IMR-90 (cell line): Measurements from ENCODE around the gene ZNF337. TPM values are rescaled to one million over a fixed set of nuclear protein-coding genes. Genes with fewer than 3 reads are reported as not detected.

Experiments
- ATAC-seq: fragments of 200-7000 bp; cut with Tn5 transposase; 2 replicates; pipeline ENCODE4 v1.9.1; 2020; ENCODE audit warnings: low read depth, mild to moderate bottlenecking, moderate library complexity
- BruUV-seq: library from RNA; stranded (reverse); fragments of 400-500 nt; replicated peaks from 2 replicates; lab custom pipeline; 2021; lab: Mats Ljungman, UMichigan
- CTCF ChIA-PET: fragments of 300-600 bp; formaldehyde crosslinking; extraction: SDS; loops from one replicate; lab custom pipeline; 2021; ENCODE audit warnings: antibody characterized with exemption; lab: Yijun Ruan, JAX
- POLR2A ChIA-PET: fragments of 300-600 bp; sonication (Branson Sonifier 250); formaldehyde crosslinking; loops from one replicate; lab custom pipeline; 2022; ENCODE audit warnings: antibody characterized with exemption; ENCODE audit not compliant: unreplicated experiment; lab: Charles Lee
- DNase-seq: peaks from one replicate; pipeline ENCODE4 v3.0.0; 2013
- H2AFZ ChIP-seq: replicated peaks from 2 replicates; pipeline ENCODE3; 2013; ENCODE audit warnings: low read length, mild to moderate bottlenecking; ENCODE audit not compliant: poor library complexity
- H2AK5ac ChIP-seq: 2 replicates; pipeline ENCODE4 v1.6.1; 2013; ENCODE audit warnings: low read depth, low read length, inconsistent platforms
- H2AK9ac ChIP-seq: replicated peaks from 2 replicates; pipeline ENCODE3; 2013; ENCODE audit warnings: mild to moderate bottlenecking, low read depth, low read length, moderate library complexity; ENCODE audit not compliant: poor library complexity
- H2BK120ac ChIP-seq: 2 replicates; pipeline ENCODE4 v1.6.1; 2013; ENCODE audit warnings: low read depth, low read length, inconsistent platforms
- H2BK15ac ChIP-seq: 3 replicates; pipeline ENCODE4 v1.6.1; 2013; ENCODE audit warnings: low read depth, low read length, inconsistent platforms
- H2BK20ac ChIP-seq: 2 replicates; pipeline ENCODE4 v1.6.1; 2013; ENCODE audit warnings: low read depth, mild to moderate bottlenecking, inconsistent platforms, low read length, moderate library complexity
- H2BK5ac ChIP-seq: 2 replicates; pipeline ENCODE4 v1.6.1; 2013; ENCODE audit warnings: mild to moderate bottlenecking, low read depth, low read length, inconsistent platforms; ENCODE audit not compliant: poor library complexity, severe bottlenecking
- H3K14ac ChIP-seq: replicated peaks from 2 replicates; pipeline ENCODE4 v1.6.1; 2013; ENCODE audit warnings: low read depth, low read length, inconsistent platforms
- H3K18ac ChIP-seq: 2 replicates; pipeline ENCODE4 v1.6.1; 2013; ENCODE audit warnings: low read depth, low read length, control low read depth
- H3K23ac ChIP-seq: 2 replicates; pipeline ENCODE4 v1.6.1; 2013; ENCODE audit warnings: low read depth, low read length, inconsistent platforms
- H3K27ac ChIP-seq: 2 replicates; pipeline ENCODE4 v1.5.1; 2013; ENCODE audit warnings: mild to moderate bottlenecking, control low read depth, low read length; ENCODE audit not compliant: insufficient read depth
- H3K27me3 ChIP-seq: 2 replicates; pipeline ENCODE4 v1.6.1; 2013; ENCODE audit warnings: low read length; ENCODE audit not compliant: control insufficient read depth, insufficient read depth
- H3K36me3 ChIP-seq: 2 replicates; pipeline ENCODE4 v1.6.1; 2013; ENCODE audit warnings: low read length, mixed read lengths; ENCODE audit not compliant: control insufficient read depth, insufficient read depth
- H3K4ac ChIP-seq: 2 replicates; pipeline ENCODE4 v1.6.1; 2013; ENCODE audit warnings: low read depth, low read length, inconsistent platforms
- H3K4me1 ChIP-seq: 2 replicates; pipeline ENCODE4 v1.6.1; 2013; ENCODE audit warnings: low read length, mixed read lengths; ENCODE audit not compliant: control insufficient read depth, insufficient read depth
- H3K4me2 ChIP-seq: 2 replicates; pipeline ENCODE4 v1.6.1; 2013; ENCODE audit warnings: low read depth, mild to moderate bottlenecking, control low read depth, low read length, moderate library complexity
- H3K4me3 ChIP-seq: 2 replicates; pipeline ENCODE4 v1.5.1; 2013; ENCODE audit warnings: low read depth, mild to moderate bottlenecking, control low read depth, low read length, moderate library complexity; ENCODE audit not compliant: insufficient read depth
- H3K56ac ChIP-seq: 2 replicates; pipeline ENCODE4 v1.6.1; 2013; ENCODE audit warnings: low read length, inconsistent platforms; ENCODE audit not compliant: insufficient read depth; ENCODE audit errors: extremely low read depth
- H3K79me1 ChIP-seq, 2 experiments: 2 replicates each; pipeline ENCODE4 v1.6.1; 2013; ENCODE audit warnings: low read length in 2 of 2, inconsistent platforms in 1 of 2, low read depth in 1 of 2
- H3K9ac ChIP-seq: 2 replicates; pipeline ENCODE4 v1.6.1; 2013; ENCODE audit warnings: low read depth, low read length, control low read depth
- H3K9me1 ChIP-seq: 2 replicates; pipeline ENCODE4 v1.6.1; 2013; ENCODE audit warnings: low read length, inconsistent platforms; ENCODE audit not compliant: insufficient read depth
- H3K9me3 ChIP-seq: 2 replicates; pipeline ENCODE4 v1.6.1; 2013; ENCODE audit warnings: low read length; ENCODE audit not compliant: control insufficient read depth, insufficient read depth
- H4K20me1 ChIP-seq: 2 replicates; pipeline ENCODE4 v1.6.1; 2013; ENCODE audit warnings: low read length, inconsistent platforms; ENCODE audit not compliant: insufficient read depth
- H4K5ac ChIP-seq: 2 replicates; pipeline ENCODE4 v1.6.1; 2013; ENCODE audit warnings: mild to moderate bottlenecking, low read depth, low read length, control low read depth
- H4K8ac ChIP-seq, 2 experiments: 2 replicates each; pipeline ENCODE4 v1.6.1; 2013; ENCODE audit warnings: low read depth in 2 of 2, low read length in 2 of 2, control low read depth in 1 of 2, inconsistent platforms in 1 of 2
- H4K91ac ChIP-seq: 2 replicates; pipeline ENCODE4 v1.6.1; 2013; ENCODE audit warnings: low read depth, low read length, inconsistent platforms; ENCODE audit not compliant: insufficient read depth
- BHLHE40 ChIP-seq: fragments of 150-350 bp; IDR thresholded peaks from 2 replicates; pipeline ENCODE4 v1.6.1; 2016; ENCODE audit warnings: mild to moderate bottlenecking, low read depth, low read length
- CEBPB ChIP-seq: IDR thresholded peaks from 2 replicates; pipeline ENCODE4 v1.6.1; 2012; ENCODE audit warnings: low read depth, low read length, improper control_type of control experiment
- CHD1 ChIP-seq: IDR thresholded peaks from 2 replicates; pipeline ENCODE4 v1.6.1; 2012; ENCODE audit warnings: low read depth, low read length, improper control_type of control experiment
- MAZ ChIP-seq: IDR thresholded peaks from 2 replicates; pipeline ENCODE4 v1.6.1; 2012; ENCODE audit warnings: low read depth, mild to moderate bottlenecking, low read length, improper control_type of control experiment, moderate library complexity, borderline replicate concordance
- MXI1 ChIP-seq: IDR thresholded peaks from 2 replicates; pipeline ENCODE4 v1.6.1; 2012; ENCODE audit warnings: low read depth, mild to moderate bottlenecking, low read length, moderate library complexity, borderline replicate concordance
- NFE2L2 ChIP-seq: fragments of 150-350 bp; IDR thresholded peaks from 2 replicates; pipeline ENCODE4 v1.6.1; 2016; ENCODE audit warnings: low read depth, mild to moderate bottlenecking, low read length
- POLR2A ChIP-seq: IDR thresholded peaks from 2 replicates; pipeline ENCODE4 v1.6.1; 2012; ENCODE audit warnings: mild to moderate bottlenecking, low read depth, low read length
- RCOR1 ChIP-seq: IDR thresholded peaks from 2 replicates; pipeline ENCODE4 v1.6.1; 2012; ENCODE audit warnings: mild to moderate bottlenecking, low read length, improper control_type of control experiment; ENCODE audit not compliant: insufficient replicate concordance
- RFX5 ChIP-seq: IDR thresholded peaks from 2 replicates; pipeline ENCODE4 v1.8.0; 2012; ENCODE audit warnings: low read depth, mild to moderate bottlenecking, low read length, moderate library complexity
- SMC3 ChIP-seq: fragments of 150-350 bp; IDR thresholded peaks from 2 replicates; pipeline ENCODE4 v1.6.1; 2016; ENCODE audit warnings: low read depth, mild to moderate bottlenecking, antibody characterized with exemption, low read length, moderate library complexity
- WGBS, 2 experiments: methylation state at CpG; one replicate each; pipeline versions ENCODE4 v1.1.5 to v1.1.7; 2013; ENCODE audit warnings: missing lambda C conversion rate in 2 of 2; ENCODE audit not compliant: insufficient read length in 1 of 2; ENCODE audit errors: extremely low coverage in 2 of 2; 5-methylcytosine and 5-hydroxymethylcytosine counted together
- dilution Hi-C: fragments of 300-500 bp; cut with HindIII; formaldehyde crosslinking; loops from one replicate; pipeline ENCODE4 v1.14.3; 2018; ENCODE audit warnings: low sequenced_read_pairs; ENCODE audit not compliant: unreplicated experiment
- in situ Hi-C: fragments of 300-500 bp; cut with MboI; formaldehyde crosslinking; loops from 3 replicates; pipeline ENCODE4 v1.14.3; 2019; ENCODE audit warnings: low sequenced_read_pairs, inconsistent platforms, mixed read lengths
- intact Hi-C: fragments of 100-400 bp; cut with micrococcal nuclease; formaldehyde crosslinking; loops from 2 replicates; pipeline ENCODE4 v1.10.0; 2022
- polyA plus RNA-seq, 3 experiments: library from polyadenylated mRNA; depleted of rRNA; stranded (reverse); fragments of >200 nt; gene quantifications; 2 replicates each; pipeline ENCODE4 v1.2.3, GENCODE V29; 2012; ENCODE audit warnings: low replicate concordance in 1 of 3
- total RNA-seq: library from RNA; depleted of rRNA; stranded (reverse); fragments of >200 nt; gene quantifications from 2 replicates; pipeline ENCODE4 v1.2.3, GENCODE V29; 2012
- TF ChIP-seq, protein P1 (sequence below): fragments of 150-350 bp; IDR thresholded peaks from 2 replicates; pipeline ENCODE4 v1.6.1; 2017; ENCODE audit warnings: mild to moderate bottlenecking, antibody characterized with exemption, low read length, low read depth
- TF ChIP-seq, protein P2 (sequence below): fragments of 150-350 bp; IDR thresholded peaks from 2 replicates; pipeline ENCODE4 v1.6.1; 2016; ENCODE audit warnings: low read depth, mild to moderate bottlenecking, low read length, moderate library complexity, borderline replicate concordance

The ZNF337 gene
- total and polyA plus RNA-seq, 2 of the 4 experiments (the other 2 are of a cell fraction), result 10.4 to 16.5 TPM

DNA sequence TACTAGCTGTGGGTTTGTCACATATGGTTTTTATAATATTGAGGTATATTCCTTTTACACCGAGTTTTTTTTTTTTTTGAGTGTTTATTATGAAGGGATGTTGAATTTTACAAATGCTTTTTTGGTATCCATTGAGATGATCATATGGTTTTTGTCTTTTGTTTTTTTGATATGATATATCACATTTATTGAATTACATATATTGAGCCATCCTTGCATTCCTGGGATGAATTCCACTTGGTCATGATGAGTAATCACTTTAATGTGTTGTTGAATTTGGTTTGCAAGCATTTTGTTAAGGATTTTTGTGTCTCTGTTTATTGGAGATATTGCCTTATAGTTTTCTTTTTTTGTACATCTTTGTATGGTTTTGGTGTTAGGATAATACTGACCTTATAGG is 3.3 kb upstream of the ZNF337 start:
- Histone ChIP-seq H2BK120ac (no peak overlapping the region), H3K4me1 (peaks cover 5% of the 10 kb centered on the region), H2BK5ac (no peak overlapping the region), H2BK15ac (no peak overlapping the region), H3K79me1 (peaks cover 9 to 13% of the 10 kb centered on the region in 2 experiments), H3K18ac (no peak overlapping the region), H2BK20ac (no peak overlapping the region), H2AFZ (no peak overlapping the region), H4K8ac (no peak overlapping the region), H3K27me3 (no peaks in the 10 kb centered on the region), H3K4me2 (no peak overlapping the region), H2AK9ac (no peak overlapping the region), H4K91ac (no peak overlapping the region), H3K14ac (no peak overlapping the region), H3K9ac (no peak overlapping the region), H3K4ac (no peak overlapping the region), H3K27ac (no peak overlapping the region), H3K23ac (no peak overlapping the region), H3K4me3 (no peak overlapping the region), H4K20me1 (no peaks in the 10 kb centered on the region), H3K9me1 (0 out of 2 replicates have a peak, but pooled peaks cover 3% of the 10 kb centered on the region), H3K56ac (no peak overlapping the region), H4K5ac (no peak overlapping the region), H3K36me3 (no peaks in the 10 kb centered on the region), H2AK5ac (no peak overlapping the region), H3K9me3 (no peaks in the 10 kb centered on the region)
- dilution Hi-C loops (no loop called here), intact Hi-C loops (no loop called here), in situ Hi-C loops (loop anchor here (25.0 kb wide), 3 partner anchors 287 to 713 kb away; partner anchors contain the start of gene APMAP)
- ChIA-PET POLR2A (no interaction called here), CTCF (no interaction called here)
- DNase-seq (no peak), ATAC-seq (no peak)
- TF ChIP-seq NFE2L2 (no peak), SMC3 (no peak), BHLHE40 (no peak), RCOR1 (no peak), CEBPB (no peak), RFX5 (no peak), POLR2A (no peak), MXI1 (no peak), MAZ (no peak), CHD1 (no peak)
- TF ChIP-seq, protein P1, sequence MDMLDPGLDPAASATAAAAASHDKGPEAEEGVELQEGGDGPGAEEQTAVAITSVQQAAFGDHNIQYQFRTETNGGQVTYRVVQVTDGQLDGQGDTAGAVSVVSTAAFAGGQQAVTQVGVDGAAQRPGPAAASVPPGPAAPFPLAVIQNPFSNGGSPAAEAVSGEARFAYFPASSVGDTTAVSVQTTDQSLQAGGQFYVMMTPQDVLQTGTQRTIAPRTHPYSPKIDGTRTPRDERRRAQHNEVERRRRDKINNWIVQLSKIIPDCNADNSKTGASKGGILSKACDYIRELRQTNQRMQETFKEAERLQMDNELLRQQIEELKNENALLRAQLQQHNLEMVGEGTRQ, result no peak
- TF ChIP-seq, protein P2, sequence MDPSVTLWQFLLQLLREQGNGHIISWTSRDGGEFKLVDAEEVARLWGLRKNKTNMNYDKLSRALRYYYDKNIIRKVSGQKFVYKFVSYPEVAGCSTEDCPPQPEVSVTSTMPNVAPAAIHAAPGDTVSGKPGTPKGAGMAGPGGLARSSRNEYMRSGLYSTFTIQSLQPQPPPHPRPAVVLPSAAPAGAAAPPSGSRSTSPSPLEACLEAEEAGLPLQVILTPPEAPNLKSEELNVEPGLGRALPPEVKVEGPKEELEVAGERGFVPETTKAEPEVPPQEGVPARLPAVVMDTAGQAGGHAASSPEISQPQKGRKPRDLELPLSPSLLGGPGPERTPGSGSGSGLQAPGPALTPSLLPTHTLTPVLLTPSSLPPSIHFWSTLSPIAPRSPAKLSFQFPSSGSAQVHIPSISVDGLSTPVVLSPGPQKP, result no peak
- WGBS, 2 experiments, result no CpG with 5 or more reads among the region's 1 CpG
- no TSS peak for BruUV-seq
